ENCODE data around the gene FNDC5. TPM values are rescaled to one million over a fixed set of nuclear protein-coding genes. Genes with fewer than 3 reads are reported as not detected.
"Not testable (repeated sequence)": the region's sequence is repeated elsewhere in the genome, so short reads cannot be mapped to it uniquely, and the experiment has no call there.

Gene FNDC5
- 50.5 TPM for total RNA-seq
- polyA plus RNA-seq: 1.5 TPM

DNA sequence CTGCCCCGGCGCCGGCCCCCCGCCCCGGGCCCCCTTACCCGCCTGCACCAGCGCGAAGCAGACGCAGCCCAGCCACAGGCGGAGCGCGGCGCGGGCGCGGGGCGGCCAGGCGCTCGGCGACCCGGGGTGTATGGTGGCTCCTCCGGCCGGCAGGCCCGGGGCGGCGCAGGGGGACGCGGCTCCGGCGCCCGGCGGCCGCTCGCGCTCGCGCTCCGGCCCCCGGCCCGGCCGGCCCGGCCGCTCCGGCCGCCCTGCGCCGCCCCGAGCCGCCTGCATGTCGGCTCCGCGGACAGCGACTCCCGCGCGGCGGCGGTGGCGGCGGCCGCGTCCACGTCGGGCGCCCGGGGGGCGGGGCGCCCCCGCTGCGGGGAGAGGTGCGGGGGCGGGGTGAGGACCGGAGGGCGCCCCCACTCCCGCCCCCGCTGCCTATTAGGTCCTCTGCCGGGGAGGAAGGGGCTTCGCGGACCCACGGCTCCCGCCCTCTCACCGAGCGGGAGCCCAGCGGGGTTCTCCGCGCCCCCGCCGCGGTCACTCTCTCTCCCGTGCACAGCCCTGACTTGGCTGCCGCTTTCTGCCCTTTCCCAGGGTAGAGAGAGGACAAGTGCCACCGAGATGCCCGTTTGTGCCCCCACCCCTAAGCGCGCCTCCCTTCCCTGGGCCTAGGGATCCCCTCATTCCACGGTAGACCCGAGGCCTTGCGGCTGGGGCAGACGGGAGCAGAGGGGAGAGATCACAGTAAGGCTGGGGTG lies at the start of gene FNDC5:
Gene FNDC5, minus strand, starts transcription at position 298 of the 749 bp plus-strand sequence.
- H3K27ac ChIP-seq (ENCODE audit: low read depth): no peak within 1 kb of the TSS
- H3K36me3 ChIP-seq (ENCODE audit: insufficient read depth): no peaks in the 10 kb centered on the region
- H3K4me3 ChIP-seq (ENCODE audit: low read depth, low read length): peak within 1 kb of the TSS; percentile 54
- 1% methylated on average over 98 of the region's 99 CpGs for WGBS
- no peaks in the 10 kb centered on the region for H3K4me1 ChIP-seq (ENCODE audit: insufficient read depth)
- no peak for DNase-seq (ENCODE audit: extremely low spot score)

DNA sequence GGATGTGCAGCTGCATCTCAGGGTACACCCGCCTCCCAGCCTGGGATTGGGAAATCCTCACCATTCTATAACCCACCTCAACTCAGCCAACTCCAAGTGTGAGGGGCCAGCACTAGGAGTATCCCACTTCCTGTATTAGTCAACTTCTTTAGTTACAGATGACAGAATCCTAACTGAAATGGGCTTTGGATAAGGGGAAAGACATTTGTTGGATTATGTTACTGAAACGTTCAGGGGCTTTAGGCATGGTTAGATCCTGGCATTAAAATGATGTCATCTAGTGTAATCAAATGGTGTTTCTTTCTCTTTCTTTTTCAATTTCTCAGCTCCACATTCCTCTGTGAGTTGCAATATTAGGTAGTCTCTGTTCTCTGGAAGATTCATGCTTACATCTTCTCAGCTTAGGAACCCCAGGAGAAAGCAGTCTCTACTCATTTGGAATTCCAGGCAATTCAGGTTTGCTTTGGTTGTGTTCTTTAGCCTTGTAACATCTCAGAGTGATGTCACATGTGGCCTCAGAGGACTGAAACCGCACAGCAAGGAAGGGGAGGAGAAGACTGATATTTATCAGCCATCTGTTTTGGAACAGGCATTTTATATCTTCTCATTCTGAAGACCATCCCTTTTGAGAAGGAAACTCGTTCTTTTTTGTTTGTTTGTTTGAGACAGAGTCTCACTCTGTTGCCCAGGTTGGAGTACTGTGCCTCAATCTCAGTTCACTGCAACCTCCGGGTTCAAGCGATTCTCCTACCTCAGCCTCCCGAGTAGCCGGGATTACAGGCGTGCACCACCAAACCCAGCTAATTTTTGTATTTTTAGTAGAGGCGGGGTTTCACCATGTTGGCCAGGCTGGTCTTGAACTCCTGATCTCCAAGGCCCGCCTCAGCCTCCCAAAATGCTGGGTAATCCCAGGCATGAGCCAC lies 49.4 kb upstream of the FNDC5 start:
- no peak overlapping the region for H3K27ac ChIP-seq (ENCODE audit: low read depth)
- no peak overlapping the region for H3K4me3 ChIP-seq (ENCODE audit: low read depth, low read length)
- no peaks in the 10 kb centered on the region for H3K4me1 ChIP-seq (ENCODE audit: insufficient read depth)
- no peak for DNase-seq (ENCODE audit: extremely low spot score)
- WGBS: 81% methylated on average over 11 of the region's 11 CpGs
- H3K36me3 ChIP-seq (ENCODE audit: insufficient read depth): no peaks in the 10 kb centered on the region

DNA sequence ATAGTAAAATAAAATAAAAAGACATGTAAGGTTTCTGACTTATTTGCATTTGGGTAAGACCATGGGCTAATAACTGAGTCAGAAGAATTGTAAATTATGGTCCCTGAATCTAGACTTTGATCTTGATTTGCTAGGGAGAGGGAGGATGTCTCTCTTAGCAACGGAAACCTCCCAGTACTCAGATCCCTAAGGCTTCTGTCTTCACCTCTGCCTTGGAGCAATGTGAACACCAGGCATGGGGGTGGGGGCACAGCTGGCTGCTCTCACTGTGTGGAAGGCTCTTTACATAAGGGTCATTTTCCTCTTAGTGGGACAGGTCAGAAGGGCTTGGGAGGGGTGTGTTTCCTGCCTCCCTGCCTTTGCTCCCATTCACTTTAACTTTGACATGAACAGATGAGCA lies 47.5 kb upstream of the FNDC5 start:
- no peak overlapping the region for H3K27ac ChIP-seq (ENCODE audit: low read depth)
- 26% methylated on average over 1 of the region's 1 CpG for WGBS
- no peak for DNase-seq (ENCODE audit: extremely low spot score)
- no peaks in the 10 kb centered on the region for H3K4me1 ChIP-seq (ENCODE audit: insufficient read depth)
- no peaks in the 10 kb centered on the region for H3K36me3 ChIP-seq (ENCODE audit: insufficient read depth)
- H3K4me3 ChIP-seq (ENCODE audit: low read depth, low read length): no peak overlapping the region

DNA sequence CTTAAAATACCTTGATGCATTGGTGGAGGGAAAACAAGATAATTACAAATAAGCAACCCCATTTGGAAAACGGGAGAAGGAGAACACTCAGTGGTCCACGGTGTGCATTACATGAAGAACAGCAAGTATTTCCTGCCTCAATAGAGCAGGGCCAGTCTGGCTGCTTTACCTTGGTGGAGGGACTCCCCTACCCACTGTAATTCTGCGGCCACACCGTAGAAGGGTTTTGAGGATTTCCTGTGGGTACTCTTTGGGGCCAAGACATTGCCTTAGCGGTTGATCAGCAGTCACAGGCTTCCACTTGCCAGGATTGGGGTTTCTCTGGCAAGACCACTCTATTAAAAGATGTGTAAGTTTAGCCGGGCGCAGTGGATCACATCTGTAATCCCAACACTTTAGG lies 46.8 kb upstream of the FNDC5 start:
- no peaks in the 10 kb centered on the region for H3K4me1 ChIP-seq (ENCODE audit: insufficient read depth)
- H3K27ac ChIP-seq (ENCODE audit: low read depth): no peak overlapping the region
- no peak overlapping the region for H3K4me3 ChIP-seq (ENCODE audit: low read depth, low read length)
- H3K36me3 ChIP-seq (ENCODE audit: insufficient read depth): no peaks in the 10 kb centered on the region
- WGBS: 72% methylated on average over 7 of the region's 7 CpGs
- DNase-seq (ENCODE audit: extremely low spot score): no peak

DNA sequence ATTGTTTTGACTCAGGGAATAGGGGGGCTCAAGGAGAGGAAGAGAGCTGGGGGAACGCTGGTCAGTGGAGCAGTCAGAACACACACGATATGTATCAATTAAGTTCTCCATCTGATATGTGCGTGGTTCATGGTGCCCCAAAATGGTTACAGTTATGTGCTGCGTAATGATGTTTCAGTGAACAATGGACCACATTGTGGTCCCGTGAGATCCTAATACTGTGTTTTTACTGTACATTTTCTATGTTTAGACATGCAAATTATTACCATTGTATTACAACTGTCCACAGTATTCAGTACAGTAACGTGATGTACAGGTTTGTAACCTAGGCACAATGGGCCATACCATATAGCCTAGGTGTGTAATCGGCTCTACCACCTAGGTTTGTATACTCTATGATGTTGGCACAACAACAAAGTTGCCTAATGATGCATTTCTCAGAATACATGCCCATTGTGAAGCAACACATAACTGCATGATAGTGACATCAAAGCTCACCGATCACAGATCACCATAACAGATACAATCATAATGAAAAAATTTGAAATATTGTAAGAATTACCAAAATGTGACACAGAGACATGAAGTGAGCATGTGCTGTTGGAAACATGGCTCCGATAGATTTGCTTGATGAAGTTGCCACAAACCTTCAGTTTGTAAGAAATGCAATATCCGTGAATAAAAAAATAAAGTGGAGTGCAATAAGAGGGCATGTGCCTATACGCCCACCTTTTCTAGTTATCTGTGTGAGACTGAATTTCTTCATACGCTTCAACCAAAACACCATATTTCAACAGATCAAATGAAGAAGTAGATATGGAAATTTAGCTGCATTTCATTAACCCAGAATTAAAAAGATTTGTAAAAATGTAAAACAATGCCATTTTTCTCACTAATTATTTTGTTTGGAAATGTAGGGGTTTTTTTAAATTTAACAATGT lies 45.3 kb upstream of the FNDC5 start:
- Histone ChIP-seq H3K27ac (ENCODE audit: low read depth) (no peak overlapping the region), H3K4me1 (ENCODE audit: insufficient read depth) (no peaks in the 10 kb centered on the region), H3K4me3 (ENCODE audit: low read depth, low read length) (no peak overlapping the region), H3K36me3 (ENCODE audit: insufficient read depth) (no peaks in the 10 kb centered on the region)
- DNase-seq (ENCODE audit: extremely low spot score): no peak
- WGBS: 87% methylated on average over 12 of the region's 12 CpGs

DNA sequence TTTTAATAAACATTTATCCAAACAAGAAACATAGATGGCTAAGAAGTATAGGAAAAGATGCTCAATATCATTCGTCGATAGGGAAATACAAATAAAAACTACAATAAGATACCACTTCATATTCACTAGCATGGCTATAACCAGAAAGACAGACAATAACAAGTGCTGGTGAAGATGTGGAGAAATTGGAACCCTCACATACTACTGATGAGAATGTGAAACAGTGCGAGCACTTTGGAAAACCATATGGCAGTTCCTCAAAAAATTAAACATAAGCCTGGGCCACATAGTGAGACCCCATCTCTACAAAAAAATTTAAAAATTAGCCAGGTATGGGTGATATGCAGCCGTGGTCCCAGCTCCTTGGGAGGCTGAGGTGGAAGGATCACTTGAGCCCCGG lies 39.6 kb upstream of the FNDC5 start:
- no peak overlapping the region for H3K27ac ChIP-seq (ENCODE audit: low read depth)
- H3K4me3 ChIP-seq (ENCODE audit: low read depth, low read length): no peak overlapping the region
- DNase-seq (ENCODE audit: extremely low spot score): no peak
- H3K4me1 ChIP-seq (ENCODE audit: insufficient read depth): no peaks in the 10 kb centered on the region
- H3K36me3 ChIP-seq (ENCODE audit: insufficient read depth): no peaks in the 10 kb centered on the region
- 95% methylated on average over 5 of the region's 5 CpGs for WGBS

DNA sequence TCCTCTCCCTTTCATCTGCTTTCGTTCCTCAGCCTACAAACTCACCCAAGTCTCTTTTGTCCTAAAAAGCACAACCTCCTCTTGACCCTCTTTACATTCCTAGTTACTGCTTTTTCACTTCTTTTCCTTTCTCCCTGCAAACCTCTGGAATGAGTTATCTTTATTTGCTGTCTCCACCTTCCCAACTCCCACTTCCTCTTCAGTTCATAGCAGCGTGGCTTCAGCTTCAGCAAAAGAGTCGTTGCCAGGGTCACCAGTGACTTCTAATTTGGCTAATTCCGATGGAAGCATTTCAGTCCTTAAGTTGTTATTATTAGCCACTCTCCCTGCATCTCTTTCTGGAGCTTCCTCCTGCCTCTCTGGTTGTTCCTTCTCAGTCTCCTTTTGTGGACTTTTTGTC lies 36.7 kb upstream of the FNDC5 start:
- WGBS: 14% methylated on average over 4 of the region's 4 CpGs
- Histone ChIP-seq H3K4me1 (ENCODE audit: insufficient read depth) (no peaks in the 10 kb centered on the region), H3K36me3 (ENCODE audit: insufficient read depth) (no peaks in the 10 kb centered on the region), H3K27ac (ENCODE audit: low read depth) (no peak overlapping the region), H3K4me3 (ENCODE audit: low read depth, low read length) (no peak overlapping the region)
- no peak for DNase-seq (ENCODE audit: extremely low spot score)

DNA sequence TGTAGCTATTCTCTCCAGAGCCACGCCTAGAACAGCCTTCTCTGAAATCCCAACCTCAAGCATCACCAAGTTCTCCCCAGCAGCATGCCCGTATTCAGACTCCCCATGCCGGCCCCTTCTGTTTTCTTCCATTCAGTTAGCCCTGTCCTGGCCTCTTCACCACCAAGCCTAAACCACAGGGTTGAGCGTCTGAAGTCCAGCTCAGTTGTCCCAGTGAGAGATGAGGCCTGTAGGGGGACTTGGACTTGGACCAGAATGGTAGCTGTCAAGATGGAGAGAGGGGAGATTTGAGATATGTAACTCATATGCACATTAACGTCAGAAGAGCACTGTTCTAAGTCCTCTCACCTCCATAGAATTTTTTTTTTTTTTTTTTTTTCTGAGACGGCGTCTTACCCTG lies 35.9 kb upstream of the FNDC5 start:
- Histone ChIP-seq H3K4me1 (ENCODE audit: insufficient read depth) (no peaks in the 10 kb centered on the region), H3K36me3 (ENCODE audit: insufficient read depth) (no peaks in the 10 kb centered on the region), H3K4me3 (ENCODE audit: low read depth, low read length) (no peak overlapping the region), H3K27ac (ENCODE audit: low read depth) (no peak overlapping the region)
- no peak for DNase-seq (ENCODE audit: extremely low spot score)
- WGBS: 76% methylated on average over 7 of the region's 7 CpGs

DNA sequence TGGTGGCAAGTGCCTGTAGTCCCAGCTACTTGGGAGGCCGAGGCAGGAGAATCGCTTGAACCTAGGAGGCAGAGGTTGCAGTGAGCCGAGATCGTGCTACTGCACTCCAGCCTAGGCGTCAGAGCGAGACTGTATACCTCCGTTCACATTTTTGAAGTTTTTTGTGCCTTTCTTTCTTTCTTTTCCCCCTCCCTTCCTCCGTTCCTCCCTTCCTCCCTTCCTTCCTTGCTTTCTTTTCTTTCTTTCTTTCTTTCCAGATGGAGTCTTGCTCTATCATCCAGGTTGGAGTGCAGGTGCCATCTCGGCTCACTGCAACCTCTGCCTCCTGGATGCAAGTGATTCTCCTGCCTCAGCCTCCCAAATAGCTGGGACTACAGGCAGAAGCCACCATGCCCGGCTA lies 34.9 kb upstream of the FNDC5 start:
- H3K4me1 ChIP-seq (ENCODE audit: insufficient read depth); H3K36me3 ChIP-seq (ENCODE audit: insufficient read depth); H3K27ac ChIP-seq (ENCODE audit: low read depth); H3K4me3 ChIP-seq (ENCODE audit: low read depth, low read length); DNase-seq (ENCODE audit: extremely low spot score): not testable (repeated sequence)
- 80% methylated on average over 10 of the region's 10 CpGs for WGBS

DNA sequence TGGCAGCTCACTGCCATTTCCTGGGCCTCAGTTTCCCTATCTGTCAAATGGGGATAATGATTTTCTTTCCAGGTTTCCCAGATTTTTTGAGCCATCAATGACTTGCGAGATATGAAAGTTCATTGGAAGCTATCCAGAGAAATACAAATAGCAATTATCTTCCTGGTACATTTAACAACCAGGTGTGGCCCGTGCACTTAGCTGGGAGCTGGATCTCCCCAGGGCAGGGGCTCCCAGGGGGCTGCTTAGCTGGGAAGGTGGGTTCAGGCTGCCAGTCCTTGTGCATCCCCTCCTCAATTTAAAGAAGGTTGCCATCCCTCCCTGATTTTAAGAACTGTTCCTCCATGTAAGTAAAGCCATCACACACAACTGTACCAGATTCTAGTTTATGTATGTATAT lies 34.1 kb upstream of the FNDC5 start:
- 61% methylated on average over 2 of the region's 2 CpGs for WGBS

DNA sequence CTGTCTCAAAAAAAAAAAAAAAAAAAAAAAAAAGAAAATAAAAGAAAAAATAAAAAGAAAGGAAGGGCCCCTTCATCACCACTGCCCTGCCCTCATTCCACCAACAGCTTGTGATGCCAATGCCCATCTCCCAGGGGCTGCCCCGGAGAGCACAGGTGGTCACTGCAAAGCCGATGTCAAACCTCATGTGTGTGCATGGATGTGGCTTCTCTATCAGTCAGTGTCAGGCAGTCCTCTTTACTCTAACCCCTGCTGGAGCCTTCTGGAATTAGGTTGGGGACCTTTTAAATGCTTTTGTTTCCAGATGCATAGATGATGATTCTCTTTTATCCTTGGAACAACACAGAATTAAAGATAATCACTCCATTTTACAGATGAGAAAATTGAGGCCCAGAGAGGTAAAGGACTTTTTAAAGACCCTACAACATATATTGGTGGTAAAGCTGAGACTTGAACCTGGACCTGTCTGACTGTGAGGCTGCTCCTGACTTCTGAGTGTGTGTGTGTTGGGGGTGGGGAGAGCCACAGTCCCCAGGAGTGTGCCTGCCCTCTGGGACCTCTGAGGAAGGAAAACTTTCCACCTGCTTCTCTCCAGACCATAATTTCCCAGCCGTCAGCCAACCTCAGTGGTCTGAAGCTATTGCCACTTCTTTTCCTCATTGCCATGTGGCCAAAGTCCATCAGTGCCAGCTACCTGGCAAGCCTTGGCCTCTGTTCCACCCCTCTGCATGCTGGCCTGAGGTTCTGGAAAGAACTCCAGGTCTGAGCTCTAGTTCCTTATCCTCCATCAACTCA lies 33.5 kb upstream of the FNDC5 start:
- DNase-seq (ENCODE audit: extremely low spot score): no peak
- Histone ChIP-seq H3K4me3 (ENCODE audit: low read depth, low read length) (no peak overlapping the region), H3K4me1 (ENCODE audit: insufficient read depth) (no peaks in the 10 kb centered on the region), H3K27ac (ENCODE audit: low read depth) (no peak overlapping the region), H3K36me3 (ENCODE audit: insufficient read depth) (no peaks in the 10 kb centered on the region)
- 71% methylated on average over 3 of the region's 3 CpGs for WGBS

More for the DNA sequence above, 34.1 kb upstream of the FNDC5 start:
- H3K36me3 ChIP-seq (ENCODE audit: insufficient read depth): no peaks in the 10 kb centered on the region
- DNase-seq (ENCODE audit: extremely low spot score): no peak
- no peak overlapping the region for H3K4me3 ChIP-seq (ENCODE audit: low read depth, low read length)
- no peaks in the 10 kb centered on the region for H3K4me1 ChIP-seq (ENCODE audit: insufficient read depth)
- H3K27ac ChIP-seq (ENCODE audit: low read depth): no peak overlapping the region

DNA sequence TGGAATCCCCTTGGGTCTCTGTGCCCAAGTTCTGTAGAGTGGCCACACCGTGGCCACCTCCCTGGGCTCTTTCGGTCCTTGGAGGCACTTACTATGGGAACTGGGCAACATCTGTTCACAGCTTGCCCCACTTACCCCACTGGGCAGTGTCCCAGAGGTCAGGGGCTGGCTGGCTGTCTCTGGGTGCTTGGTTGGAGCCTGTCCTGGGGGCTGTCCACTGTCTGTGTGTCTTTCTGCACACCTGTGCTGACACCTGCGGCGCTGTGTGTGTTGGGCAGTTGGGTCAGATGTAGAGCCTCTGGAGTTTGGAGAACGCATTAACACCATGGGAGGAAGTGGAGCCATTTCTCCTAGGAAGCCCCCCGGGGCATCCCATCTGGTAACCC lies 31.8 kb upstream of the FNDC5 start:
- Histone ChIP-seq H3K27ac (ENCODE audit: low read depth) (no peak overlapping the region), H3K4me1 (ENCODE audit: insufficient read depth) (no peaks in the 10 kb centered on the region), H3K4me3 (ENCODE audit: low read depth, low read length) (no peak overlapping the region), H3K36me3 (ENCODE audit: insufficient read depth) (no peaks in the 10 kb centered on the region)
- DNase-seq (ENCODE audit: extremely low spot score): no peak
- 75% methylated on average over 6 of the region's 6 CpGs for WGBS

Data from urinary bladder (tissue), 4 donors.